Measurements from ENCODE around the gene CCR6. TPM values are rescaled to one million over a fixed set of nuclear protein-coding genes. Genes with fewer than 3 reads are reported as not detected.

Gene CCR6
- total and polyA plus RNA-seq, 4 donors: 0.16 to 0.39 (median 0.32) TPM

DNA sequence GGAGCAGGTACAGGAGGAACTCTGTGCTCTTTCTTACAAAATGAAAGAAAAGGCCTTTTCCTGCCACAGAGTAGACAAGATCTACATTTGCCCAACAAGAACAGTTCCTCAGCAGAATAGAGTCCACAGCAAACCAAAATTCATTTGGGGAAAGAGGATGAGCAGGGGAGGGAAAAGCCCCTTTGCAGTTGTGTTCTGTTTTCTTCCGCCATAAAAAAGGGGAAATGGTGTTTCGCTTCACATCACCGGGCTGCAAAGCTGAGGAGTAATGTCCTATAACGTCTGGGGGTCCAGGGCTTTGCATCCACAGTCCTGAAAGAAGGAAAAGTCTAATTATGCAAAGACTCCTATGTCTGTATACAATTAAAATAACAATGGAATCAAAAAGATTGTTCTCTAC is 35.0 kb downstream of the CCR6 start, which contains the start of gene GPR31:
Gene GPR31 (minus strand): TSS at position 118 of the 400 bp plus-strand sequence. CDS start 149 bp downstream, outside the sequence.
- ATAC-seq (ENCODE audit: insufficient read depth, low FRiP score): no peak
- no peak for DNase-seq
- H3K9ac ChIP-seq (ENCODE audit: insufficient read depth in 1 of 2, low read length in 2 of 2): no peak within 1 kb of the TSS
- H3K27ac ChIP-seq (ENCODE audit: low read depth in 1 of 2, low read length in 1 of 2): no peak within 1 kb of the TSS
- TF ChIP-seq, protein P1, sequence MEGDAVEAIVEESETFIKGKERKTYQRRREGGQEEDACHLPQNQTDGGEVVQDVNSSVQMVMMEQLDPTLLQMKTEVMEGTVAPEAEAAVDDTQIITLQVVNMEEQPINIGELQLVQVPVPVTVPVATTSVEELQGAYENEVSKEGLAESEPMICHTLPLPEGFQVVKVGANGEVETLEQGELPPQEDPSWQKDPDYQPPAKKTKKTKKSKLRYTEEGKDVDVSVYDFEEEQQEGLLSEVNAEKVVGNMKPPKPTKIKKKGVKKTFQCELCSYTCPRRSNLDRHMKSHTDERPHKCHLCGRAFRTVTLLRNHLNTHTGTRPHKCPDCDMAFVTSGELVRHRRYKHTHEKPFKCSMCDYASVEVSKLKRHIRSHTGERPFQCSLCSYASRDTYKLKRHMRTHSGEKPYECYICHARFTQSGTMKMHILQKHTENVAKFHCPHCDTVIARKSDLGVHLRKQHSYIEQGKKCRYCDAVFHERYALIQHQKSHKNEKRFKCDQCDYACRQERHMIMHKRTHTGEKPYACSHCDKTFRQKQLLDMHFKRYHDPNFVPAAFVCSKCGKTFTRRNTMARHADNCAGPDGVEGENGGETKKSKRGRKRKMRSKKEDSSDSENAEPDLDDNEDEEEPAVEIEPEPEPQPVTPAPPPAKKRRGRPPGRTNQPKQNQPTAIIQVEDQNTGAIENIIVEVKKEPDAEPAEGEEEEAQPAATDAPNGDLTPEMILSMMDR (IDR thresholded peaks at IDR 0.05; ENCODE audit: control extremely low read depth, extremely low read depth): no peak
- no peaks in the 10 kb centered on the region for H3K4me1 ChIP-seq (ENCODE audit: control insufficient read depth in 5 of 5, insufficient read depth in 5 of 5, low read length in 5 of 5)
- no peaks in the 10 kb centered on the region for H3K36me3 ChIP-seq (ENCODE audit: control insufficient read depth in 4 of 4, insufficient read depth in 4 of 4, low read length in 4 of 4)
- 49 to 63% methylated on average over 4 of the region's 4 CpGs for WGBS, 2 donors
- no peaks in the 10 kb centered on the region for H3K27me3 ChIP-seq (ENCODE audit: control insufficient read depth in 3 of 3, insufficient read depth in 3 of 3, low read length in 2 of 3)
- no peaks in the 10 kb centered on the region for H3K9me3 ChIP-seq (ENCODE audit: control insufficient read depth in 4 of 4, insufficient read depth in 3 of 4, low read length in 3 of 4)
- no peak within 1 kb of the TSS for H3K4me3 ChIP-seq

DNA sequence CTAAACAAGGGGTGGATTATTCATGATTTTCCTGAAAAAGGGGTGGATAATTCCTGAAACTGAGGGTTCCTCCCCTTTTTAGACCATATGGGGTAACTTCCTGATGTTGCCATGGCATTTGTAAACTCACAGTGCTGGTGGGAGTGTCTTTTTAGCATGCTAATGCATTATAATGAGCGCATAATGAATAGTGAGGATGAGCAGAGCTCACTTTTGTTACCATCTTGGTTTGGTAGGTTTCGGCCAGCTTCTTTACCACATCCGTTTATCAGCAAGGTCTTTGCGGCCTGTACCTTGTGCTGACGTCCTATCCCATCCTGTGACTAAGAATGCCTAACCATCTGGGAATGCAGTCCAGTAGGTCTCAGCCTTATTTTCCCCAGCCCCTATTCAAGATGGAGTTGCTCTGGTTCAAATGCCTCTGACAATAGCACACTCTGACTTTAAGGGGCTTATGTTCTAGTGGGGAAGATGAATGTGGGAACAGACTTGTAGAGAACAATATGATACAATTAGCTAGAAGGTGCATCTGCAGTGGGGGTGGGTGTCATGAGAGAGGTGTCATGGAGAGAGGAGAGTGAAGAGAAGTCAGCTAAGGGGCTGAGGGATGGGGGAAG is 39.1 kb downstream of the CCR6 start:
- WGBS, 2 donors: 94 to 98% methylated on average over 5 of the region's 5 CpGs
- TF ChIP-seq, protein P1 (IDR thresholded peaks at IDR 0.05; ENCODE audit: control extremely low read depth, extremely low read depth): no peak
- Histone ChIP-seq H3K36me3 (ENCODE audit: control insufficient read depth in 4 of 4, insufficient read depth in 4 of 4, low read length in 4 of 4) (no peaks in the 10 kb centered on the region), H3K27ac (ENCODE audit: low read depth in 1 of 2, low read length in 1 of 2) (no peak overlapping the region), H3K9ac (ENCODE audit: insufficient read depth in 1 of 2, low read length in 2 of 2) (no peak overlapping the region), H3K9me3 (ENCODE audit: control insufficient read depth in 4 of 4, insufficient read depth in 3 of 4, low read length in 3 of 4) (peaks cover 0 to 1% (median 0%) of the 10 kb centered on the region in 4 donors), H3K4me3 (no peak overlapping the region), H3K4me1 (ENCODE audit: control insufficient read depth in 5 of 5, insufficient read depth in 5 of 5, low read length in 5 of 5) (no peaks in the 10 kb centered on the region), H3K27me3 (ENCODE audit: control insufficient read depth in 3 of 3, insufficient read depth in 3 of 3, low read length in 2 of 3) (no peaks in the 10 kb centered on the region)
- ATAC-seq (ENCODE audit: insufficient read depth, low FRiP score) (no peak), DNase-seq (no peak)

DNA sequence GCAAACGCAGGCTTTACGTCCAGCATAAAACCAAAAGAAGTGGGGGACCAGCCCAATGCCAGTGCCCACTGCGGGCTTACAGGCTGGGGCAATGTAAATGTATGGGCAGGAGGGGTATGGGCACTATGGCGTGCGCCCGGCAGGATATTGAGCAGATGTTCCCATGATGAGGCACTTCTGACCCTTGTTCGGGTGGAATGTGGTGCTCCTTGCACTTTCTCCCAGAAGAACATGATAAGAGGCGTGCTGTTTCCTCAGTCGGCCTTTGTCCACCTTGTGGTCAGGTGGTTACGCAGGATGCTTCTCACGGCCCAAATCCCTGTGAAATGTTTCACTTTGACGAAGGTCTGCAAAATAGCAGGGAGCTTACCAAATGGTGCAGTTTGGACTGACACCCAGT is 39.7 kb downstream of the CCR6 start:
- H3K27ac ChIP-seq (ENCODE audit: low read depth in 1 of 2, low read length in 1 of 2): no peak overlapping the region
- no peaks in the 10 kb centered on the region for H3K4me1 ChIP-seq (ENCODE audit: control insufficient read depth in 5 of 5, insufficient read depth in 5 of 5, low read length in 5 of 5)
- ATAC-seq (ENCODE audit: insufficient read depth, low FRiP score) (no peak), DNase-seq (no peak)
- no peaks in the 10 kb centered on the region for H3K27me3 ChIP-seq (ENCODE audit: control insufficient read depth in 3 of 3, insufficient read depth in 3 of 3, low read length in 2 of 3)
- WGBS, 2 donors: 87% methylated on average over 12 of the region's 12 CpGs
- TF ChIP-seq, protein P1 (IDR thresholded peaks at IDR 0.05; ENCODE audit: control extremely low read depth, extremely low read depth): no peak
- H3K36me3 ChIP-seq (ENCODE audit: control insufficient read depth in 4 of 4, insufficient read depth in 4 of 4, low read length in 4 of 4): no peaks in the 10 kb centered on the region
- no peak overlapping the region for H3K4me3 ChIP-seq
- no peak overlapping the region for H3K9ac ChIP-seq (ENCODE audit: insufficient read depth in 1 of 2, low read length in 2 of 2)
- peaks cover 0 to 1% (median 0%) of the 10 kb centered on the region in 4 donors for H3K9me3 ChIP-seq (ENCODE audit: control insufficient read depth in 4 of 4, insufficient read depth in 3 of 4, low read length in 3 of 4)

Measured in lung (tissue), 12 donors.